ENCODE data around the gene CAPN10. TPM values are rescaled to one million over a fixed set of nuclear protein-coding genes. Genes with fewer than 3 reads are reported as not detected.
A peak's percentile ranks its signal among the peaks of the same experiment; 100 is the strongest.

CAPN10 gene
- polyA plus RNA-seq, 1 donor, result 34.9 TPM

DNA sequence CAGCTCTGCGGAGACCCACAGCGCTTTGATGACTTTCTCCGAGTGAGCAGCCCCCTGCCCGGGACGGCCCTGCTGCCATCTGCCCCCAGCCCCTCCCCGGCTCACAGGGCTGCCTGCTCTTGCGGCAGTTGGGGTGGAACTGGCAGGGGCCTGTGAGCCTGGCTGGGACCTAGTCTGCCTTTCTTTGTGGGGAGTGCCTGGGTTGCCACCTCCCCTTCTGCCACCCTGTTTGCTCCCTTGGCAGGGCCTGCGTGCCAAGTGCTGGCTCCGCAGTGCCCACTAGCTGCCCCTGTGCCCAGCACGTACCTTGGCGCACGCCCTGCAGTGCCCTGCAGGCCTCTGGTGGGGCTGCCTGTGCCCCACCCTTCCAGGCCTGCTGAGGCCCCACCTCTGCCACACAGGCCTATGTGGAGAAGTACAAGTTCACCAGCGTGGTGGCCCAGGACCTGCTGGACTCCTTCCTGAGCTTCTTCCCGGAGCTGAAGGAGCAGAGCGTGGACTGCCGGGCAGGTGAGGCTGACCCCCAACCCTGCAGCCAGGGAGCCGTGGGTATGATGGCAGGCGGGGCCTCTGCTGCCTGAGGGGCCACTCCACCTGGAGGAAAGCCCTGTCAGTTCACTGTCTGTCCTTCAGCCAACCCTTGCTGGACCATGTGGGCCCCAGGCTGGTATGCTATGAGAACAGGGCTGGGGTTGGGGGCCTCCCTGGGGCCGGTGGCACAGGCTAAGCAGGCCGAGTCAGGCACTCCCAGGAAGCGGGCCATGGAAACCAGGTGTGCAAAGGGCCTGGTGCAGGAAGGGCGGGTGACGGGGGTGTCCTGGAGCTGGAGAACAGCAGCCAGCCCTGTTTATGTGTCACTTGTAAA is 11.2 kb upstream of the CAPN10 start:
- no peak overlapping the region for H3K27ac ChIP-seq (ENCODE audit: low read length)
- H3K27me3 ChIP-seq (ENCODE audit: control insufficient read depth, insufficient read depth, low read length), result no peaks in the 10 kb centered on the region
- WGBS (ENCODE audit: insufficient coverage, low lambda C conversion rate), result no CpG with 5 or more reads among the region's 23 CpGs
- DNase-seq, result peak in 1 of 2 donors; percentile 35
- peaks cover 23% of the 10 kb centered on the region for H3K4me1 ChIP-seq (ENCODE audit: control insufficient read depth, insufficient read depth, low read length)
- H3K9me3 ChIP-seq (ENCODE audit: control insufficient read depth, low read depth, low read length), result no peaks in the 10 kb centered on the region
- H3K36me3 ChIP-seq (ENCODE audit: control insufficient read depth, insufficient read depth, low read length), result peaks cover 62% of the 10 kb centered on the region
- H3K4me3 ChIP-seq (ENCODE audit: low read length), result no peak overlapping the region

DNA sequence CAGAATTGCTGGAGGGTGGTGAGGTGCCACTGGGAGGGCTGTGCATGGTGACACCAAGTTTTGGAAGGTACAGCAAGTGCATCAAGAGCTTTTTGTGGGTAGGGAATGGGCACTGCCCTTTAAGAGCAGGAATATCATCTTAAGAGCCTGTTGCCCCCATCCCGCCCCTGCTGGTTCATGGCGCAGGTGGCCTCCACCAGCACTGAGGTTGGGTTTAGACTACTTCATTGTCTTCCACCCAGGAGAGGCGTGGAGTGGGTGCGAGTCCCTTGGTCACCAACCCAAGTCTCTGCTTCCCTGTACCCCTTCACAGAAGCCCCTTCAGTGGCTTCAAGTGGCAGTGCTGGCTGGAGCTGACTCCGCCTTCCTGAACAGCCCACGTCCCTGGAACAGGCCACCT is 10.5 kb upstream of the CAPN10 start:
- H3K4me1 ChIP-seq (ENCODE audit: control insufficient read depth, insufficient read depth, low read length), result peaks cover 28% of the 10 kb centered on the region
- no peaks in the 10 kb centered on the region for H3K27me3 ChIP-seq (ENCODE audit: control insufficient read depth, insufficient read depth, low read length)
- no peaks in the 10 kb centered on the region for H3K9me3 ChIP-seq (ENCODE audit: control insufficient read depth, low read depth, low read length)
- H3K36me3 ChIP-seq (ENCODE audit: control insufficient read depth, insufficient read depth, low read length), result peaks cover 62% of the 10 kb centered on the region
- no peak for DNase-seq
- WGBS (ENCODE audit: insufficient coverage, low lambda C conversion rate), result no CpG with 5 or more reads among the region's 6 CpGs
- H3K4me3 ChIP-seq (ENCODE audit: low read length), result no peak overlapping the region
- H3K27ac ChIP-seq (ENCODE audit: low read length), result no peak overlapping the region

- Histone ChIP-seq H3K27me3 (ENCODE audit: control insufficient read depth, insufficient read depth, low read length) (no peaks in the 10 kb centered on the region), H3K4me1 (ENCODE audit: control insufficient read depth, insufficient read depth, low read length) (peaks cover 28% of the 10 kb centered on the region), H3K9me3 (ENCODE audit: control insufficient read depth, low read depth, low read length) (peaks cover 3% of the 10 kb centered on the region), H3K4me3 (ENCODE audit: low read length) (no peak overlapping the region), H3K27ac (ENCODE audit: low read length) (no peak overlapping the region), H3K36me3 (ENCODE audit: control insufficient read depth, insufficient read depth, low read length) (peaks cover 62% of the 10 kb centered on the region)
- no CpG with 5 or more reads among the region's 32 CpGs for WGBS (ENCODE audit: insufficient coverage, low lambda C conversion rate)
- no peak for DNase-seq
These were observed 9.9 kb upstream of the CAPN10 start for GRCh38 chr2:240576436-240577205.

DNA sequence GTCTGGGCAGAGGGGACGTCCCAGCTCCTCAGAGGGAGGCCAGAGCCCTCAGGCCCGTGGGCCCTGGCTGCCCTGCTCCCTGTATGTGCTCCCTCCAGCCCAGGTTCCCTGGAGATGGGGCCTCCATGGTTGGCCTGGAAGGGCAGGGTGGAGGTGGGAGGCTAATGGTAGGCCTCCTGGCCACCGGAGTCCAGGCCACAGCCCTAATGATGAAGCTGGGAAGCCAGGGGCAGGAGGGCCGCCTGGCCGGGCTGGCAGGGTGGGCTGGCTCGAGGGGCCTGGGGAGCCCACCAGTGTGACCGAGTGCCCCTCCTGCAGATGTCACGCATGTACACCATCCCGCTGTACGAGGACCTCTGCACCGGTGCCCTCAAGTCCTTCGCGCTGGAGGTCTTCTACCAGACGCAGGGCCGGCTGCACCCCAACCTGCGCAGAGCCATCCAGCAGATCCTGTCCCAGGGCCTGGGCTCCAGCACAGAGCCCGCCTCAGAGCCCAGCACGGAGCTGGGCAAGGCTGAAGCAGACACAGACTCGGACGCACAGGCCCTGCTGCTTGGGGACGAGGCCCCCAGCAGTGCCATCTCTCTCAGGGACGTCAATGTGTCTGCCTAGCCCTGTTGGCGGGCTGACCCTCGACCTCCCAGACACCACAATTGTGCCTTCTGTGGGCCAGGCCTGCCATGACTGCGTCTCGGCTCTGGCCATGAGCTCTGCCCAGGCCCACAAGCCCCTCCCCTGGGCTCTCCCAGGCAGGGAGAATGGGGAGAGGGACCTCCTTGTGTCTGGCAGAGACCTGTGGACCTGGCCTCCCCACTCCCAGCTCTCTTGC is 9.0 kb upstream of the CAPN10 start:
- no CpG with 5 or more reads among the region's 26 CpGs for WGBS (ENCODE audit: insufficient coverage, low lambda C conversion rate)
- no peak overlapping the region for H3K27ac ChIP-seq (ENCODE audit: low read length)
- H3K4me1 ChIP-seq (ENCODE audit: control insufficient read depth, insufficient read depth, low read length), result peaks cover 28% of the 10 kb centered on the region
- H3K36me3 ChIP-seq (ENCODE audit: control insufficient read depth, insufficient read depth, low read length), result peaks cover 60% of the 10 kb centered on the region
- H3K4me3 ChIP-seq (ENCODE audit: low read length), result no peak overlapping the region
- H3K9me3 ChIP-seq (ENCODE audit: control insufficient read depth, low read depth, low read length), result peaks cover 3% of the 10 kb centered on the region
- DNase-seq, result no peak
- H3K27me3 ChIP-seq (ENCODE audit: control insufficient read depth, insufficient read depth, low read length), result no peaks in the 10 kb centered on the region

GRCh38 chr2:240578110-240578450 is 8.5 kb upstream of the CAPN10 start:
- no peak for DNase-seq
- Histone ChIP-seq H3K4me1 (ENCODE audit: control insufficient read depth, insufficient read depth, low read length) (peaks cover 28% of the 10 kb centered on the region), H3K27me3 (ENCODE audit: control insufficient read depth, insufficient read depth, low read length) (no peaks in the 10 kb centered on the region), H3K4me3 (ENCODE audit: low read length) (no peak overlapping the region), H3K36me3 (ENCODE audit: control insufficient read depth, insufficient read depth, low read length) (peaks cover 56% of the 10 kb centered on the region), H3K9me3 (ENCODE audit: control insufficient read depth, low read depth, low read length) (peaks cover 3% of the 10 kb centered on the region), H3K27ac (ENCODE audit: low read length) (peak overlapping the region; percentile 88)
- no CpG with 5 or more reads among the region's 9 CpGs for WGBS (ENCODE audit: insufficient coverage, low lambda C conversion rate)

DNA sequence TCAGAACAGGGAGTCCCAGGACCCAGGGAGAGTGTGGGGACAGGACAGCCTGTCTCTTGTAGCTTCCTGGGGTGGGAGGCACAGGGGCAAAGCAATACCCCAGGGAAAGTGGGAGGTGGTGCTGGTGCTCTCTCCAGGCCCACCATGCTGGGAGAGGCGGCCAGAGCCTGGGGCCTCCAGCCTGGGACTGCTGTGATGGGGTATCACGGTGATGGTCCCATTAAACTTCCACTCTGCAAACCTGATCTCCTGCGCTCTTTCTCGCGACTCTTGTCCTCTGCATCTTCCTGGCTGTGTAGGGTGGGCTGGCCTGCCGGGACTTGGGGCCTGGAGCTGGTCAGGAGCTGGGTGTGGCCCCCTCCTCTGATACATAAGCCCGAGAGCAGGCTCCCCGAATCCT is 8.0 kb upstream of the CAPN10 start:
- WGBS (ENCODE audit: insufficient coverage, low lambda C conversion rate), result no CpG with 5 or more reads among the region's 8 CpGs
- no peak overlapping the region for H3K4me3 ChIP-seq (ENCODE audit: low read length)
- H3K9me3 ChIP-seq (ENCODE audit: control insufficient read depth, low read depth, low read length), result peaks cover 3% of the 10 kb centered on the region
- peaks cover 28% of the 10 kb centered on the region for H3K4me1 ChIP-seq (ENCODE audit: control insufficient read depth, insufficient read depth, low read length)
- H3K27me3 ChIP-seq (ENCODE audit: control insufficient read depth, insufficient read depth, low read length), result no peaks in the 10 kb centered on the region
- no peak for DNase-seq
- peaks cover 52% of the 10 kb centered on the region for H3K36me3 ChIP-seq (ENCODE audit: control insufficient read depth, insufficient read depth, low read length)
- peak overlapping the region; percentile 88 for H3K27ac ChIP-seq (ENCODE audit: low read length)

DNA sequence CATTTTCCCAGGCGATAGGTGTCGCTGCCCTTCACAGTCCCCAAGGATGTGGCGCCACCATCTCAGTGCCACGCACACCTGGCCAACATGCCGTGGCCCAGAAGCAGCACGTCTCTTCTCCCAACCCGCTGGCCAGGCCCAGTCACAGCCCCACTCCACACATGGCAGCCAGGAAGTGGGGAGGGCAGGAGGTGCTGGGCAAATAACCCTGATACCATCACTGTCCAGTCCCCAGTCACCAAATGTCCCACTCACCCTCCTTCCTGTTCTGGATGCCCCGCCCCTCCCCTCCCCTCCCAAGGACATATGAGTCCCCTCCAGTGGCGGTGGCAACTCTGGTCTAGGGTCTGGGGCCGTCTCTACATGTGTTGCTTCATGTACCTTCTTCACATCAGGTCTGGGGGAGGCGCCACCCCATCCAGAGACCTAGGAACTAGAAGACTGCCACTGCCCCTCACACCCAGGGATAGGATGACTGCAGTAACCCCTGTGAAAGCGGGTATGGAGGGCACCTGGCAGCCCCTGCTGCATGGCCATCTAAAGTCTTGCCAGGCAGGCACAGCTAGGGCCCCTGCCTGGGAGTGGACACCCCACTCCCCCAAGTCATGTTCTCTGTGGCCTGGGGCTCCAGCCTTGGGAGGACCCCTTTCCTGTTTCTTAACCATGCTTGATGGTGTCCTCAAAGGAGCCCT is 7.3 kb upstream of the CAPN10 start:
- DNase-seq, result no peak
- peak overlapping the region; percentile 88 for H3K27ac ChIP-seq (ENCODE audit: low read length)
- peaks cover 3% of the 10 kb centered on the region for H3K9me3 ChIP-seq (ENCODE audit: control insufficient read depth, low read depth, low read length)
- peaks cover 28% of the 10 kb centered on the region for H3K4me1 ChIP-seq (ENCODE audit: control insufficient read depth, insufficient read depth, low read length)
- WGBS (ENCODE audit: insufficient coverage, low lambda C conversion rate), result no CpG with 5 or more reads among the region's 12 CpGs
- no peaks in the 10 kb centered on the region for H3K27me3 ChIP-seq (ENCODE audit: control insufficient read depth, insufficient read depth, low read length)
- H3K4me3 ChIP-seq (ENCODE audit: low read length), result no peak overlapping the region
- H3K36me3 ChIP-seq (ENCODE audit: control insufficient read depth, insufficient read depth, low read length), result peaks cover 50% of the 10 kb centered on the region

DNA sequence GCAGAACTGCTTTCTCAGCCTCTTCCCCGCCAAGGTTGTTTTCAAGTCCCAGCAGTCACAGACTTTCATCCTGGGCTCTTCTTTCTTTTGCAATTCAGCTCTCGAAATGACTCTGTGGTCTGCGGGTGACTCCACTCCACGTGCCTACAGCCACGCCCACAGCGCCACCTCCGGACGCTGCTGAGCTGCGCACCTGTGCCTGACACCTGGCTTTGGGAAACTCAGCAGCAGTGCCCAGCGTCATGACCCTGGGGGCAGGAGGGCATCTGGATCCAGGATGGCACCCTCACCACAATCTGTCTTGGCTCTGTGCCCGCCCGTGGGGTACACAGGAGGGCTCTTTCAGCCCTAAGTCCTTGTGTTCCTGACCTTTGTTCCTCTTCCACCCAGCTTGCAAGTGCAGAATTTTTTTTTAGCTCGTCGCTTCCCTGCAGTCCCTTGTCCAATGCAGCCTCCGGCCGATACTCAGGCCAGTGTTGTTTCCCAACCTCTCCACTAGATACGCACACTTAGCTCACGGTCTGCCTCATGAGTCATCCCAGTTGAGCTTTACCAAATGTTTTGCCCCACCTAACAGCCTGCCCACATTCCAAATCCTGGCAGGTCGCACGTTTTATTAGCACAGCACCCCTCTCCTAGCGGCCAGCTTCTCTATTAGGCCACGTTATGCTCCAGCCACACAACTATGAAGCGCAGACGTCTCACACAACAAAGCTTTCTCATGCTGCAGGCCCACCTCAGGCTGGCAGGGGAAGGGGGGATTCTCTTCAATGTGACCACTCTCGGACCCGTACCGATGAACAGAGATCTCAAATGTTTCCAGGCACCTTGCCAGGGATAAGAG is 6.5 kb upstream of the CAPN10 start:
- H3K27ac ChIP-seq (ENCODE audit: low read length), result peak overlapping the region; percentile 88
- peaks cover 43% of the 10 kb centered on the region for H3K36me3 ChIP-seq (ENCODE audit: control insufficient read depth, insufficient read depth, low read length)
- H3K9me3 ChIP-seq (ENCODE audit: control insufficient read depth, low read depth, low read length), result peaks cover 3% of the 10 kb centered on the region
- WGBS (ENCODE audit: insufficient coverage, low lambda C conversion rate), result no CpG with 5 or more reads among the region's 27 CpGs
- no peak overlapping the region for H3K4me3 ChIP-seq (ENCODE audit: low read length)
- DNase-seq, result peak; percentile 92 to 93
- peaks cover 33% of the 10 kb centered on the region for H3K4me1 ChIP-seq (ENCODE audit: control insufficient read depth, insufficient read depth, low read length)
- H3K27me3 ChIP-seq (ENCODE audit: control insufficient read depth, insufficient read depth, low read length), result no peaks in the 10 kb centered on the region

DNA sequence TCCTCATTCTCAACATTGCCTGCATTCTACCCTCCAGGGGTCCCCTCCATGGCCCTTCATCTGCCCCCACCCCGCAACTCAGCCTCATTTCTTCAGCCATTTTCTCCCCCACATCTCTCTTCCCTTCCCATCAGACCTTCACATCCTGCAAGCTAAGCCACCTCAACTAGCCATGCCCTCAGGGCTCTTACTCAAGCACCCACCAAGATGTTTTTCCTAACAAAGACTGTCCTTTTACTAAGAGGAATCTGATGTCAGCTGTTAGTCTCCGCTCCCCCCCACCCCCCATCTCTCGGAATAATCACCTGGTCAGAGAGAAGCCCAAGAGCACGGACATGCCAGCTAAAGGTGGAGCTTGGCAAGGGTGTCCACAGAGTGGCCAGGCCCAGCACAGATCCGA is 4.7 kb upstream of the CAPN10 start:
- peaks cover 37% of the 10 kb centered on the region for H3K4me1 ChIP-seq (ENCODE audit: control insufficient read depth, insufficient read depth, low read length)
- no peak overlapping the region for H3K27ac ChIP-seq (ENCODE audit: low read length)
- H3K4me3 ChIP-seq (ENCODE audit: low read length), result no peak overlapping the region
- no peaks in the 10 kb centered on the region for H3K27me3 ChIP-seq (ENCODE audit: control insufficient read depth, insufficient read depth, low read length)
- peaks cover 24% of the 10 kb centered on the region for H3K36me3 ChIP-seq (ENCODE audit: control insufficient read depth, insufficient read depth, low read length)
- H3K9me3 ChIP-seq (ENCODE audit: control insufficient read depth, low read depth, low read length), result peaks cover 3% of the 10 kb centered on the region
- WGBS (ENCODE audit: insufficient coverage, low lambda C conversion rate), result 100% methylated on average over 1 of the region's 5 CpGs
- DNase-seq, result no peak

Measured in large intestine (tissue), 3 donors.